ENCODE measurements around the gene CES2.

The CES2 gene

GRCh38 chr16:66902648-66903543, 32.4 kb upstream of the CES2 start:
- in situ Hi-C loops (cut with HindIII; ENCODE audit: low sequenced_read_pairs) = no loop called here

DNA sequence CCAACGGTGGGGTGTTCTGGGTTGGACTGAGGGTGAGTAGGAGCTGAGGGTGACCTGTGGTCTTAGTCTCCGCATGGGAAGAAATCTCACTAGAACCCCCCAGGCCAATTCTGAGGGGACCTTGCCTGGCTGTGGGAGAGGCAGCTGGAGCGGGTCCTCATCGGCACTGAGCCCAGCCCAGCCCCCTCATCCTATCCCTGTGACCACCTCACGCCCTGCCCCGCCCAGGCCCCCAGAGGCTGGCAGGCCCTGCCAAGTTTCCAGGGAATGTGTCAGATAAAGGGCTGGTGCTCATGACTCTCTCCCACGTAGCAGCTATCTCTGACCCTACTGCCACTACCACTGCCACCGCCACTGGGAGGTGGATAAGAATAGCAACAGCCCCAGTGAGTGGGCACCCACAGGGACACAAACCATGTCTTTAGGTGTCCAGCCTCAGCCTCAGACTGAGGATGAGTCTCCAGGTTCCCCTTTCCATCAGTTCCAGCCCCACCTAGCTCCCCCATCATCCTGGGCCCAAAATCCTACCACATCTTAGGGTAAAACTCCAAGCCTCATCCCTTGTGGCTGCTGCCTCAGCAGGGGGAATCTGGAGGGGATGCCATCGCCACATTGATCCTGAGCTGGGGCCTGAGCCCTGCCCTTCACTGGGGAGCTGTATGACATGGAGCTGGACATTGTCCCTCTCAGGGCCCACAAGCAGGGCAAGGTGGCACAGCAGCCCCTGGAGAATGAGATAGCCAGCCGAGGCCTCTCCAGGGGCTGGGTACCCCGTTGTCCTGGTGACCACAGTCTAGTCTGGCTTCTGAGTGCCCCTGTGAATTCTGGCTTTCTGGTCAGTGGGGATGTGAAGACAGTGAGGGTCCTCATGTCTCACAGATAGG, 31.5 kb upstream of the CES2 start:
- in situ Hi-C loops (cut with HindIII; ENCODE audit: low sequenced_read_pairs) = no loop called here

- in situ Hi-C loops (cut with HindIII; ENCODE audit: low sequenced_read_pairs) = no loop called here
Measured at GRCh38 chr16:66904428-66904845, 30.9 kb upstream of the CES2 start.

DNA sequence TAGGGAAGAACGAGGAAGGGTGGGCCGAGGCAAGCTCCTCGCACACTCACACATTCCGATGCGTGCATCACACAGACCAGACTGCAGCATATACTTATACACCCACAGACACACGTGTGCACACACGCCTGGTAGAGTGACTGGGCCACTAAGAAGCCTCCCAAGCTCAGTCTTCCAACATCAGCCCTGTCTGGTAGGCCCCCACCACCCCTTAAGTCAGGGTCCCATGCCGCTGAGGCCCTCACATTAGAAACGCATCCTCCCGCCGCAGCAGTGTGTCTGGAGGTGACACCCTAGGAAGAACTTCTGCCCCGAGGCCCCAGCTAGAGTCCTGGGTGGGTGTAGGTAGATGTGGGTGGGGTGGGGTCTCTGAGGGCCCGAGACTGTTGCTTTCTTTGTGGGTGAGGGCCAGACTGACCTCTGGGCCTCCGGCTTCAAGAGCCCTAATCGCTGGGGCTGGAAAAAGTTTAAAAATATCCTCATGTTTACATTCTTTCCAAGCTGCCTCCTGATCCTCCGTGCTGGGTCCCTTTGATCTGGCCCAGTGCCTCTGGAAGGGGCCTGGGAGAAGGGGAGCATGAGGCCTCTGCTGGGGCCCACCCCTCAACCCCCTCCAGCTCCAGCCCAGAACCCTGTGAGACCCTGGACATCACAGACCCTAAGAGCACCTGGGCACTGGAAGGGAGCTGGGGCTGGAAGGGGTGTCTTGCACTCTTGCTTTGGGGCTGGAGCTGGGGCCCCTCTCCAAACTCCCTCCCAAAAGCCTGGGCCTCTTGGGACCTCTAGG, 30.3 kb upstream of the CES2 start:
- in situ Hi-C loops (cut with HindIII; ENCODE audit: low sequenced_read_pairs) = no loop called here

DNA sequence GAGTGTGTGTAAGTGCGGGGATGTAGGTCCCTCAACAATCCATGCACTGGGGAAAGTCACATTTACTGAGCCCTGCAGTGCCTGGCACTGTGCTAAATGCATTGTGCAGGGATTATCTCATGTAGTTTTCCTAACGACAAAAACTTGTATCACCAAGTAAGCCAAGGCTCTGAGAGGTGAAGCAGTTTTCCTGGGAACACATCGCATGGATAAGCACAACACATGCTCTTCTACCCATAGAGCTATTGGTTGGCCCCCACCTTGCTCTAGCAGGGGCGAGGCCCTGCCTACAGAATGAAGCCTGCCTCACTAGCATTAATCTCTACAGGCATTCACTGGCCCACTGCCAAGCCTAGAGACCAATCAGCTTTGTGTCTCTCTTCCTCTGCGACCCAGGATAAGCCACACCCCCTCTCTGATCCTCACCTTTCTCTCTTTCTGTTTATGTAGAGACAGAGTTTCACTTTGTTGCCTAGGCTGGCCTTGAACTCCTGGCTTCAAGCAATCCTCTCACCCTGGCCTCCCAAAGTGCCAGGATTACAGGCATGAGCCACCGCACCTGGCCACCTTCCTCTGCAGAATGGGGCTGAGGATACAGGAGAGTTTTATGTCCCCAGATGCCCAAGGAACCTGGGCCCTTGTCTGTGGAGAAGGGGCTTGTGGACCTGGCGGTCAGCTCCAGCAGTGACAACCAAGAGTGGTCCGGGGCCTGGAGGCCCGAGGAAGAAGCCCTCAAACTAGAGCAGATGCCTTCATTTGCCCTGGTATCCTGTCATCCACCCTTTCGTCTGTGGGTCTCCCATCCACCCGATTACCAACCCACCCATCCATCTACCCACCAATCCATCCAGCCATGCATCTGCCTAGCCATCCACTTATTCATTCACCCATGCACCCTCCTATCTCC, 29.4 kb upstream of the CES2 start:
- in situ Hi-C loops (cut with HindIII; ENCODE audit: low sequenced_read_pairs) = no loop called here

DNA sequence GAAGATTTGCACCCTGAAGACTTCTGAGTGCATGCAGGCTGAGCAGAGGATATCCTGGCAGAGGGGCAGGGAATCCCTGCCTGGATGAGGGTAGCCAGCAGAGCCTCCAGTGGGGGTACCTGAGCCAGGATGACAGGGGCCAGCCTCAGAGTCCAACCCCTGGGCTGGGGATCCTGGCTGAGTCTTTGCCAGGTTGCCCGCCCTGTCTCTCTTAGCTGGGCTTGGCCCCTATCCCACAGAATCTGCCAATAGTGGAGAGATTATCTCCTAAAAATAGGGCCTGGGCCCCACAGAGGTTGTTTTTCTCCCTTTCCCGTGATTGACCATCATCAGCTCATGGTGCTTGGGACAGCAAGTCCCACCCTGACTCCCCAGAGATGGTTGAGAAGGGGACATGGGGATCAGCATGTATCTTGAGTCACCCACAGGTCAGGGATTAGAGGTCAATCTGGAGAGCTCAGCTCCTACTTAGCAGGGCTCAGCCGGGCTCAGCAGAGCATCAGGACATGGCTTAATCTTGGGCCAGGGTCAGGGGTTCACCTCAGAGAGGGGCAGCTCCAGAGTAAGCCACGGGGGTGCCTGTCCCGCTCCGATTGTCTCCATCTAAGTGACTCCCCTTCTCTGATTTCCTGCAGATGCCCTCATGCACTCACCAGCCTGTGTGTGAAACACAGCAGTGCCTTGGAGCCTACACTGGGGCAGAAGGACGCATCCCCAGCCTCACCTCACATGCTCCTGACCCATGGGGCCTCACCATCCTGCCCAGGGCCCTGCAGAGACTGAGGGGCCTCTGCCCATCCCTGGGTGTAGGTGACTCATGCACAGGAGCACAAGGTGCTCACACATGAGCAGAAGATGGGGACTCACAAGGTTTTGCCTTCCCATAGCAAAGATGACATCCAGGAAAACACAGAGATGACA, 28.1 kb upstream of the CES2 start:
- in situ Hi-C loops (cut with HindIII; ENCODE audit: low sequenced_read_pairs) = no loop called here

DNA sequence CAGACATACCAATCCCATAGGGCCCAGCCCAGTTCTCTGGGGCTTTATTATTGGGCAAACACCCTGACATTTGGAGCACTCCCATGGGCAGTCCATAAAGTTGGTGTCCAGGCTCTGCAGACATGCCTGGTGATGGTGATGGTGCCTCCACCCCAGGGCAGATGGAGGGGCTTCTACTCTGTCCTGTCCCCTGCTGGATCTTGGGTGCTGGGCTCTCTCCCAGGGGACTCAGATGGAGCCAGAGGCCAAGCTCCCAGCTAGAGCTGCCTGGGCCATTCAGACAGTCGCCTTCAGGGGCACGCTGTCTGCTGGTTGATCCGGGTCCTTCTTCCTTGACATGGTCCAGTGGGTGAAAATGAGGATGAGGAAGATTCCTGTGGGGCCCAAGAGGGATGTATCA, 27.2 kb upstream of the CES2 start:
- in situ Hi-C loops (cut with HindIII; ENCODE audit: low sequenced_read_pairs) = no loop called here

DNA sequence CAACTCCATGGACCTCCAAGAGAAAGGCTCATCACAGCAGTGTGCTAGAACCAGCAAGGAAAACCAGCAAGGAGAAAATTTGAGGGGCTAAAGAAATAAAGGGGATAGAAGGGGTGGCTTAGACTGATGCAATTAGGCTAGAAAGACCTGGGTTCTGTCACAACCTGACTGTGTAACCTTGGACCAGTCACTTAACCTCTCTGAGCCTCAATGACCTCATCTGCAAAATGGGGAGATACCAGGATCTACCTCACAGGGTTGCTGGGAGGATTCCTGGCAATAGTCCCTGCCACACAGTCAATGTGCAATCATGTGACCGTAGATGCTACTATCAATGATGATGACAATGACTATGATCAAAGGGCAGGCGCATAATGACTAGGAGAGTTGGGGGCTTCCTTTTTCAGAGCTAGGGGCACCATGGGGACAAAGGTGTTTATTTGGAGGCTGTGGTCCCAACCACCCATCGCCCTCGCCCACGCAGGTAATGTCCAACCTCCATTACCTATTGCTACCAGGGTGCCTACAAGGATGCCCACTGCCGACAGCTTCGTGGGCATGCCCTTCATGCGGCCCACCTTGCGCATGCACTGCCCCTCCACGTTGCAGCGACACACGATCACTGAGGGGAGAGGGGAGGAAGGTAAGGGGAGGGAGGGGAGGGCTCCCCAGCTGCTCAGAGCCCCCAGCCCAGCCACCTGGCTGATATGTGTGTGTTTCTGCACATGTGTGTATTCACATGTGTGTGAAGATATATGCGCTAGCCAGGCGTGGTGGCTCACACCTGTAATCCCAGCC, 26.4 kb upstream of the CES2 start:
- in situ Hi-C loops (cut with HindIII; ENCODE audit: low sequenced_read_pairs) = no loop called here

GRCh38 chr16:66910175-66910940, 25.0 kb upstream of the CES2 start:
- in situ Hi-C loops (cut with HindIII; ENCODE audit: low sequenced_read_pairs) = no loop called here

GRCh38 chr16:66911112-66911511, 24.2 kb upstream of the CES2 start:
- in situ Hi-C loops (cut with HindIII; ENCODE audit: low sequenced_read_pairs) = no loop called here

DNA sequence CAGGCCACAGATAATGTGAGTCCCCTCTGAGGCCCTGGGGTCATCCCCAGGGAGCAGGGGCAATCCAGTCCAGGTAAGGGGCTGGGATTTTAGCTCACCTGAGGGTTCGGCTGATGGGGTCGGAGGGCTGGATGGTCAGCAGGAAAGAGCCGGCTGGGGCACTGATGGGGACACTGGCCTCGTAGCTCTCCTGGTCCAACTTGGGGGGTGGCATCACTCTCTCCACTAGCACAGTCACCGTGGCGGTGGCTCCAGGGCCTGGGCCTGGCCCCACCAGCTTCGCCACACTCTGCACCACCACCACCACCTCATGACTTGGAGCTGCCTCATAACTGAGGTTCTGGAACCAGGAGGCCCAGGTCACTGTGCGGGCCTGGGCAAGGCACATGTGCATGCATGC, 23.5 kb upstream of the CES2 start:
- in situ Hi-C loops (cut with HindIII; ENCODE audit: low sequenced_read_pairs) = no loop called here

GRCh38 chr16:66913081-66913480, 22.2 kb upstream of the CES2 start:
- in situ Hi-C loops (cut with HindIII; ENCODE audit: low sequenced_read_pairs) = no loop called here

DNA sequence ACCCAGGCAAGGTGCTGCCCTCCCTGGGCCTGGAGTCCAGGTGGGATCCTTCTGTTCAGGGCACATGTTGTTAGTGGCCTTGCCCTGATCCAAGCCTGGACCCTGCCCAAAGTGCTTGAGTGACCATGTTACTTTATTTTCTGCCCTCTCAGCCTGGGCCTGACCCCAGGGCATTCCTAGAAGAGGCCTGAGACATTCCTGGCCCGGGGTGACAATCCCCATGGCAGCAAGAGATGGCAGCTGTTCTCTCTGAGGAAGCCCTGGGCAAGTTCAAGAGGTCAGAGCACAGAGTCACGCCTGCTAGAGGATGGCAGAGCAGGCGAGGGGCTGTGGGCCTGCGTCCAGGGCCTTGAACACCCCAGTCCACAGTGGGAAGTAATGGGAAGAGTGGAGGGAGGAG, 21.6 kb upstream of the CES2 start:
- in situ Hi-C loops (cut with HindIII; ENCODE audit: low sequenced_read_pairs) = no loop called here

DNA sequence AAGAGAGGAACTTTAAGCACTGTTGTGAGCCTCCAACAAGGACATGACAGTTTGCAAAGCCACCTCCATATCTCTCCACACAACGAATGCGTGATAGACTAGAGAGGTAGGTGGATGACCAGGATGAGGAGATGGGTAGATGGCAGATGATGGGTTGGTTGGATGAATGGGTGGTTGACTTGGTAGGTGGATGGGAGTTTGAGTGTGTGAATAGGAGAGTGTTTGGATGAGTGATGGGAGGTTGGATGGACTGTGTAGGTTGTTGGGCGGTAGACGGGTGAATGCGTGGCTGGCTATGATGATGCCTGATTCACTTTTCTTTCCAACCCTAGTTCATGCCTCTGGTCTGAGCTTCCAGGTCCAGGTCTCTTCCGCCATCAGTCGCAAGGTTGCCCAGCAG, 20.8 kb upstream of the CES2 start:
- in situ Hi-C loops (cut with HindIII; ENCODE audit: low sequenced_read_pairs) = no loop called here

- in situ Hi-C loops (cut with HindIII; ENCODE audit: low sequenced_read_pairs) = no loop called here
Measured at GRCh38 chr16:66915041-66915440, 20.3 kb upstream of the CES2 start.

- in situ Hi-C loops (cut with HindIII; ENCODE audit: low sequenced_read_pairs) = no loop called here
Measured at GRCh38 chr16:66916518-66916917, 18.8 kb upstream of the CES2 start.

DNA sequence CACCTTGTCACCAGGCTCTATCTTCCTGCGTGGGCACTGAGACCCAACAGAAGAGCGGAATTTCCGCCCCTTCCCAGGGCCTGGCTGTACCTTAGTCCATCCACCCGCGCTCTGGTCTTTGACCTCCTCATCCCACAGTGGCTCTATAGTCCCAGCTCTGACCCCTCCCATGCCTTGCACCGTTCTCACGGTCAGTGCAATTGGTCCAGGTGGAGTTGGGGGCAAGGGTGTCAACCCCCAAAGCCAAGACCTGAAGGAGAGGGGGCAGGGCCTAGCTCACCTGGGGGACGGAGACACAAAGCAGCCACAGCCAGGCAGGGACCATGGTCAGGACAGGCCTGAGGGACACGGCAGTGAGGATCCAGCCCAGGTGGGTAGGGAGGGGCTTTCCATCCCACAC, 17.6 kb upstream of the CES2 start:
- in situ Hi-C loops (cut with HindIII; ENCODE audit: low sequenced_read_pairs) = no loop called here

DNA sequence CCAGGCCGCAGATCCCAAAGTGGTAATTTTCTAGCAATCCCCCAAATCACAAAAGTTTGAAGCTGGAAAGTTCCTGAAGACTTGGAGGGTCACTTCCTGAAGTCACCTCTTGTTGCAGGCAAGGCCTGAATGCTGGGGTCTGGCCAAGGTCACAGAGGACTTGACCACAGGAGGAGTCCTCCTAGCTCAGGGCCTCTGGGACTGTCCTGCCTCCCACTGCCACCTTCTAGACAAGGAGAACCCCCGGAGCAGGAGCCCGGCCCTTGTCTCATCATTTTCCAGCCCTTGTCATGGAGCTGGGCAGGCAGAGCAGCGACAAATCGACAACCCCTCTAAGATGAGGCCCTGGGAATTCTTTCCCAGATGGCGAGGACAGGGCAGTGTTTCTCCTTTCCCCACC, 17.0 kb upstream of the CES2 start:
- in situ Hi-C loops (cut with HindIII; ENCODE audit: low sequenced_read_pairs) = no loop called here
